Measurements from ENCODE around the gene P4HA1. TPM values are rescaled to one million over a fixed set of nuclear protein-coding genes. Genes with fewer than 3 reads are reported as not detected.

Gene P4HA1
- total and polyA plus RNA-seq, 9 of the 15 experiments (the other 6 are each of a cell fraction or from before 2014, with no cell fraction given) = 20.2 to 177 (median 28.6) TPM

GRCh38 chr10:73096449-73097304 is at the start of gene P4HA1 (continued):
- TF ChIP-seq CHD4 (IDR thresholded peaks at IDR 0.05; ENCODE audit: insufficient read depth, insufficient replicate concordance, low read depth, low read length, poor library complexity, severe bottlenecking) (no peak), ZNF175 (CRISPR knock-in tag; IDR thresholded peaks at IDR 0.05; ENCODE audit: low read depth) (no peak), XRCC5 (IDR thresholded peaks at IDR 0.05; ENCODE audit: low read depth, low read length) (peak; percentile 81), ZZZ3 (IDR thresholded peaks at IDR 0.05) (no peak), EZH2 (IDR thresholded peaks at IDR 0.05; ENCODE audit: borderline replicate concordance, low read depth, low read length) (no peak), CUX1 (CRISPR knock-in tag; IDR thresholded peaks at IDR 0.05) (no peak), MAFG (tag; conservative IDR thresholded peaks at IDR 0.05) (no peak)
